ENCODE data around the gene OGDHL.
"Not testable (repeated sequence)": the region's sequence is repeated elsewhere in the genome, so short reads cannot be mapped to it uniquely, and the experiment has no call there.

Gene OGDHL

DNA sequence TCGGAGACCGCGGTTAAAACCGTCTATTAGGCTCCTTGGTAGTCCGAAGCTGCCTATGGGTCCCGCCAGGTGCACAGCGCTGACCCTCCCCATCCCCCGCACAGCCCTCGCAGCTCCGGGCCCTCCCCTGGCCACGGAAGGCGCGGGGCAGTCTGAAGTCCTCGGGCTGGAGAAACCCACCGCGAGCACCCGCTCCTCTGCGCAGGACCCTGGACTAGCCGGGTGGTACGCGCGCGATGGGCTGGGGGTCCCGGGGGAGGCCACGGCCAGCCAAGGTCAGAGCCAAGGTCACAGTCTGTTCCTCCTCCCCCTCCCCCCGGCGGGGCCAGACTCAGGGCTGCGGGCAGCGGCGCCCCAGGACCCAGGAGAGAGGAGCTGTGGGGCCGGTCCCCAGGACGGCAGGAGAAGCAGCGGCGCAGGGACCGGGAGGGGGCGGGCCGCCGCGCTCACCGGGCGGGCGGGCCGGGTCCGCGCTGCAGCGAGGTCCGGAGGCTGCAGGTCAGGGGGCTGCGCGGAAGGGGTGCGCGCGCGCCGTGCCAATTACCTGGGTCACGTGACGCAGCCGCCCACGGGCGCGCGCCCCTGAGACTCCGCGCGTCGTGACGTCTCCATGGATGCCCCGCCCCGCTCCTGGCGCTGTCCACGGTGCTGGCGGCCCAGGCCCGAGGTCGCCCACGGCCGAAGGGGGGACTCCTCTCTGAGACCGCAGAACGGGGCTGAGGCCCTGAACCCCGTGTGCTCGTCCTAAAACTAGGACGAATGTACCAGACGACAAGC is at the start of gene OGDHL:
OGDHL (minus strand) TSS at position 535 of the 777 bp plus-strand sequence. CDS start 3,731 bp downstream, outside the sequence.
- no peak for FAIRE-seq

DNA sequence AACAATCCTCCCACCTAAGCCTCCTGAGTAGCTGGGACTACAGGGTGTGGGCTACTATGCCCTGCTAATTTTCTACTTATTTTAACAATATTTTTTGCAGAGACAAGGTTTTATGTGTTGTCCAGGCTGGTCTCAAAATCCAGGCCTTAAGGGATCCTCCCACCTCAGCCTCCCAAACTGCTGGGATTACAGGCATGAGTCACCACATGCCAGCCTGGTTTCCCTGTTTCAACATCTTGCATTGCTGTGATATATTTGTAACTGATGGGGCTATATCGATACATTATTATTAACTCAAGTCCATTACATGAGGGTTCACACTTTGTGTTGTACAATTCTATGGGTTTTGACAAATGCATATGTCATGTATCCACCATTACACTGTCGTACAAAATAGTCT is 41.9 kb upstream of the OGDHL start:
- FAIRE-seq, result no peak

DNA sequence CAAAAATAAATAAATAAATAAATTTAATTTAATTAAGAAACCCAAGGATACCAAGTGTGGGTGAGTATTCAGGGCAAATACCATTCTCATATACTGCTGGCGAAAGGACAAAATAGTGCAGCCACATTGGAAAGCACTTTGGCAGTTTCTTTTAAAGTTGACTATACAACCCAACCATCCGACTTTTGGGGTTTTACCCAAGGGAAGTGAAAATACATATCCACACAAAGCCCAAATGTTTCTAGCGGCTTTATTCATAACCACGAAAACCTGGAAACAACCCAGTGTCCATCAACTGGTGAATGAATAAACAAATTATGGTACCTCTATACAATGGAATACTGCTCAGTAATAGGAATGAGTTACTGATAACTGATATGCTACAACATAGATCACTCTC is 36.2 kb upstream of the OGDHL start:
- no peak for FAIRE-seq

DNA sequence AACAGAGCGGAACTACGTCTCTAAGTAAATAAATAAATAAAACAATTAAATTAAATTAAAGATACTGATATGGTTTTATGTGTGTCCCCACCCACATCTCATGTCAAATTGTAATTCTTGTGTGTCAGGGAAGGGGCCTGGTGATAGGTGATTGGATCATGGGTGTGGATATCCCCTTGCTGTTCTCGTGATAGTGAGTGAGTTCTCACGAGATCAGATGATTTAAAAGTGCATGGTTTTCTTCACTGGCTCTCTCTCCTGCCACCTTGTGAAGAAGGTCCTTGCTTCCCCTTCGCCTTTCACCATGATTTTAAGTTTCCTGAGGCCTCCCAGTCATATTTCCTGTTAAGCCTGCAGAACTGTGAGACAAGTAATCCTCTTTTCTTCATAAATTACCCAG is 29.0 kb upstream of the OGDHL start:
- FAIRE-seq, result no peak

DNA sequence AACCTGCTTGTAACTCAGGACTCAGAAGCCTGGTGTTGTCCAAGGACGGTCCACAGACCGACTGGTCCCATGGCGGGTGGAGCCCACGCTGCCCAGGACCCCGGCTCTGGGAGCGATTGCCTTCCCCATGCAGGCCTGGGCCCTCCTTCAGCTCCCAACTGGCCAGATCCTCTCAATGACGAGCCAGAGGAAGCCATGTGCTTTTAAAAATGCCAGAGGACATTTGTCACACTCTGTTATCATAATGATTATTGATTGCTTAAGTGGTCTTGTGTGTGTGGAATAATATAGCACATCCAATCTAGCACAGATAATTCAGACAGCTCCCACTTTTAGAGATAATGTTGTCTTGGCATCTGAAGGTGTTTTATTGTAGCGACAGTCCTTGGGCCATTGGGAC is 22.6 kb upstream of the OGDHL start:
- no peak for FAIRE-seq

DNA sequence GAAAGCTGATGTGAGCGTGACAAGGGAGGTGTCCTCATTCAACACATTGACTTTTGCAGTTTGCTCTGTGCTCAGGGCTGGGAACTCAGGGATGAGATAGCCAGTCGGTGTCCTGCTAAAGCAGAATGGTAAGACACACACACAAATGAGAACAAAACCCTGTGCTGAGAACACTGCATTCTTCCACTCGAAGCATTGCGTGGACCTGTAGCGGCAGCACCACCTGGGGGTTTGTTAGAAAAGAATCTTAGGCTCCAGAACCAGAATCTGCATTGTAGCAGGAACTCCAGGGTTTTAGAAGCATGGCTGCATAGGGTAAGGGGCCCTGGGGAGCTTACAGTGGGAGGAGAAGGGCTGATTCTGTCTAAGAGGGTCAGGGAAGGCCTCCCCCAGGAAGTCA is 21.5 kb upstream of the OGDHL start:
- no peak for FAIRE-seq

DNA sequence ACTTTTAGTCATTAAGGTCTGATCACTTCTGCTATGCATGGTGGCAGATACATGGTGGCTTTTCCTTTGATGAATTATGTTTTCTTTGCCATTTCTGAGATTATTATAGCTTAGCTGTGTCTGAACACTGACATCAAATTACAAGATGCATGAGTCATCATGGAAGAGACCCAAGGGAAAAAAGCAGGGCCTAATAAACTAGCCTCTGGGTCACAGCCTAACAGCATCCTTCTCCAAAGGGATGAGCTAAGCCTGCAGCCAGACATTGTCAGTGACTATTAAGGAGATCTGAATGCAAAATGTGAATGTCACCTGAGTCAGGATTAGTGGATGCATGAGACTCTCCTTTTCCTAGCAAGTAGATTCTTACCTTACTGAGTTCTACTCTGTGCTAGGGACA is 19.1 kb upstream of the OGDHL start:
- no peak for FAIRE-seq

DNA sequence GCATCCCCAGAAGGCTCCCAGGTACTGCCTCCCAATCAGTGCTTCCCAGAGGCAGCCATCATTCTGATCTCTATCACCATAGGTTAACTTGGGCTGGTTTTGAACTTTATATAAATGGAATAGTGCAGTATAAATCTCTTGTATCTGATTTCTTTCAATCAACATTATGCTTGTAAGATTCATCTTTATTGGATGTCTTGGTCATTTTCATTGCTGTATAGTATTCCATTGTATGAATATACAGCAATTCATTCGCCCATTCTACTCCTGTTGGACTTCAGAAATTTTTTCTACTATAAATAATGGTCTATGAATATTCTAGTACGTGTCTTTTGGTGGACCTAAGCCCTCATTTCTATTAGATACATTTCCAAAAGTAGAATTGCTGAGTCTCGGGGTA is 16.1 kb upstream of the OGDHL start:
- FAIRE-seq, result no peak

DNA sequence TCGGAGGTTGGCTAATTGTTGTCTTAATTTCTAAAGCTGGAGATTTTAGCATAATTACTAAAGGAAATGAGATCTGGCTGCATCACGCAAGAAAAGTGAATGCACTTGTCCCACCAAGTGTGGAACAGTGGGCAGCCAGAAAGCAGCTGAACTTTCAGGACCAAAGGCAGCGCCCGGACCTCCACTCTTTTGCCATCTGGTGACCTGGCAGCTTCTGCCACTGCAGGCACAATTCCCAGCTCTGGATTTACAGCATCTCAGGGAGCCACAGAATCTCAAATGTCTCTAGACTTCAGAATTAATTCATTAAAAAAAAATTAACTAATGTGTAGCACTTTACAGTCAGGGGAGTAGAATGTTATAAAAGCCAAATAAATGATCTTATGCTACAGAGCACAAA is 14.7 kb upstream of the OGDHL start:
- FAIRE-seq, result no peak

DNA sequence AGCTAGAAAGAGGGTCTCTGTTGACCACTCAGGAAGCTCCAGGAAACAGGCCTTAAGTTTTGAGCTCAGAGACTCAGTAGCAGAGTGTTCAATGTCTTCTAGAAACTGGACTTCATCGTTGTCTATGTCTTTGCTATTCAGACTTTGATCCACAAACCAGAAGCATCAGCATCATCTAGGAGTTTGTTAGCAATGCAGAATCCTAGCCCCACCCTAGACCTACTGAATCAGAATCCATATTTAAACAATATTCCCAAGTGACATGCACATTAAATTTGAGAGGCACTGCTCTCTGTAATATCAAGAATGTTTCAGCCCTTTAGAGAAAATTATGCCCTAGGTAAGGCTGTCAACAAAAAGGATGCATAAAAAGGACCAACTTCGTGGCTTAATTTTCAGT is 12.9 kb upstream of the OGDHL start:
- FAIRE-seq, result no peak

DNA sequence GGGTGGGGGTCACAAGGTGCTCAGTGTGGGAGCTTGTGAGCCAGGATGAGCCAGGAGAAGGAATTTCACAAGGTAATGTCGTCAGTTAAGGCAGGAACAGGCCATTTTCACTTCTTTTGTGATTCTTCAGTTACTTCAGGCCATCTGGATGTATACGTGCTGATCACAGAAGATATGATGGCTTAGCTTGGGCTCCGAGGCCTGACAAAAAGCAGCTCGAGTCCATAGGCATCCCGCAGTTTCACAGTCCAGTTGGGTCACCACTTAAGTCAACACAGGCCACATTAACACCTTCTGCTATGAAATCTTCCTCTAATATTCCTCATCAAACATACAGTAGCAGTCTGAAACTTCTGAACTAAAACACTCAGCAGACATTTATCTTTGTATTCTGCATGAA is 10.8 kb upstream of the OGDHL start:
- FAIRE-seq, result not testable (repeated sequence)

DNA sequence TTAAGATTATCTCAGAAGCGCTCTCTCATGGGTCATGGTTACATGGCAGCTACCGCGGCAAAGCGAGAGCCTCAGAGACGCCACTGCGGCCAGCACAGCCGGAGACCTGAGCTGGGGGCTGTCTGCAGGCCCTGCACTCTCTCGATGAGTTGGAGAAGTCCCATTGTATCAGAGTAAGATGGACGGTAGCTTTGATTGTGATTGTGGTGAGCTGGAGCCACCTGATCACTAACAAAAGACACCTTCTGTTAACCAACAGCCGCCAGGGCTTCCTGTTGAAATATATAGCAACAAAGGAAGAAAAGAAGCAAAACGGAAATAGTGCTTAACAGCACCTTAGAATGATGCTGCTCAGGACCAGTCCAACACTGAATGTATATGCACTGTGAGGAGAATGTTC is 8.9 kb upstream of the OGDHL start:
- not testable (repeated sequence) for FAIRE-seq

DNA sequence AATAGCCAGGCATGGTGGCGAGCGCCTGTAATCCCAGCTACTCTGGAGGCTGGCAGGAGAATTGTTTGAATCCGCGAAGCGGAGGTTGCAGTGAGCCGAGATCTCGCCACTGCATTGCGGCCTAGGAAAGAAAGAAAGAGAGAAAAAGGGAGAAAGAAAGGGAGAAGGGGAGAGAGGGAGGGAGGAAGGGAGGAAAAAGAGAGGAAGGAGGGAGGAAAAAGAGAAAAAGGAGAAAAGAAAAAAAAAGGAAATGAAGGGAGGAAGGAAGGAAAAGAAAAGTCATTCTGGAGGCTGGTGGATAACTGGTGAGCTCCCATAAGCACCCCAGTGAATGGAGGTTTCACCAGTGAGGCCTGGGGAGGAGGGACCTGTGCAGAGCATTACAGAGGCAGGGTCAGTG is 7.6 kb upstream of the OGDHL start:
- FAIRE-seq, result no peak

DNA sequence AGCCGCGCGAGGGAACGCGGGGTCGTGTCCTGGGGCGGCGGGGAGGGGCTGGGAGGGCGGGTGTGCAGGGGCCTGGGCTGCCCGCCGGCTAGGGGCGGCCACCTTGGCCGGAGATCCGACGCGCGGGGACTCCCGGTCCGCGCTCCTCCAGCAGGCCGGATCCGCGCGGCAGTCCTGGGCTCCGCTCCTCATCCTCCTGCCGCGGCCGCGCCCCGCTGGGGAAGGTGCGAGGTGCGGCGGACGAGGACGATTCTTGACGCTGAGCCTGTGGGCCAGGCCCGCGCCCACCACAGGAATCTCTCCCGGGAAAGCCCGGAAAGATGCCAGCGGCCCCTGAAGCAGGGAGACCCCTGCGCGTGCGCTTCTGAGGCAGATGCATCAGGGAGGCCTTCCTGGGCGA is 6.6 kb upstream of the OGDHL start:
- FAIRE-seq, result no peak

DNA sequence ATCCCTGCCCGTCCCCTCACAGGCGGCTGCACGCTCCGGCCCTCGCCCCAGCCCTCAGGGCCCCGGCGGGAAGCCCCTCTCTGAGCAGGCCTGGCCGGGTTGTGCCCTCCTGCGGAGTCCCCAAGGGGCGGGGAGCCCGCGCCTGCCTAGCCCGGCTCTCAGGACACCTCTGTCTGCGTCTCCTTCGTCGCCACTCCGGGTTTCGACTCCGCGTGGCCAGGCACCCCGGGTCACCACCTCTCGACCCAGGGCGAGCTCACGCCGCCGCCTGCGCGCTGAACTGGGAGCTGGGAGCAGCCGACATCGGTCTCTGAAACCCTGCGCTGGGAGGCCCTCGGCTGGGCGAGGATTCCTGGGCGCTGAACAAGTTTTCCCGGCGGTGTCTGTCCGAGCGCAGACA is 6.2 kb upstream of the OGDHL start:
- FAIRE-seq, result no peak

DNA sequence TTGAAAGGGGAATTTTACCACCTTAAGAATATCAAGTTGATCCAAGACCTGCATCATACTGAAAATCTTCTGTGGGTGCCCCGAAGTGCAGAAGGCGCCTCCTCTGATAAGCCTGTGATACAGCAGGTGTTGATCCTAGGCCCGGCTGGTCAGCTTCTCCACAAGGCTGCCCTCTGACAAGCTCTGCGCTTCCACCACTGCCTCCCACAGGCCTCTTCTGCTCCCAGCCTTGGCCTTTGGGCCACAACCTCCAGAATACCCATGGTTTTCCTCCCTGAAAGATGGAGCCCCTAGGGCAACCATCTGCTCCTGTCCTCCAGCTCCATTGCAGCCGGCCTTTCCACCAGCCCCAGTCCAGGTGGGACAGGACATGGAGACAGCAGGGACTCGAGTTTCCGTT is 5.6 kb upstream of the OGDHL start:
- FAIRE-seq, result no peak

DNA sequence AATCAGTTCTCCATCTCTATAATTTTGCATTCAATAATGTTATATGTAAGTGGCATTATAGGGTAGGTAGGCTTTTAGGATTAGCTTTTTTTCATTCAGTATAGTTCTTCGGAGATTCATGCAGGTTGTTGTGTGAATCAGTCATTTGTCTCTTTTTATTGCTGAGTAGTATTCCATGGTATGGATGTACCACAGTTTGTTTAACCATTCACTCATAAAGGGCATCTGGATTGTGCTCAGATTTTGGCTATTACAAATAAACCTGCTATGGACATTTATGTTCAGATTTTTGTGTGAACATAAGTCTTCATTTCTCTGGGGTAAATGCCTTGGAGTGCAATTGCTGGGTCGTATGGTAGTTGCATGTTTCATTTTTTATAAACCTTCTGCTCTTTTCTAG is 4.4 kb upstream of the OGDHL start:
- FAIRE-seq, result no peak

DNA sequence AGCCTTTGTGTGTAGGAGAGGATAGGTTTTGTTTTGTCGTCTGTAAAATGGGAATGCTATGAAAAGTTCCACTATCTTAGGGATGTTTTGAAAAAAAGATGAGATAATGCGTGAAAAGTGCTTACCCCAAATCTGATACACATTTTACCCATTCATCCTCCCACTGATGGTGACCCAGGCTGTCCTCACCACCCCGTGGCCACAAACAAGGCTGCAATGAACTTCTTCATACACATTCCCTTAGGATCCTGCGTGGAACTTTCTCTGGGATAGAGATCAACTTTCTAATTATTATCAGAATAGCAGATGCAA is 399 bp upstream of the OGDHL start:
- FAIRE-seq, result no peak

DNA sequence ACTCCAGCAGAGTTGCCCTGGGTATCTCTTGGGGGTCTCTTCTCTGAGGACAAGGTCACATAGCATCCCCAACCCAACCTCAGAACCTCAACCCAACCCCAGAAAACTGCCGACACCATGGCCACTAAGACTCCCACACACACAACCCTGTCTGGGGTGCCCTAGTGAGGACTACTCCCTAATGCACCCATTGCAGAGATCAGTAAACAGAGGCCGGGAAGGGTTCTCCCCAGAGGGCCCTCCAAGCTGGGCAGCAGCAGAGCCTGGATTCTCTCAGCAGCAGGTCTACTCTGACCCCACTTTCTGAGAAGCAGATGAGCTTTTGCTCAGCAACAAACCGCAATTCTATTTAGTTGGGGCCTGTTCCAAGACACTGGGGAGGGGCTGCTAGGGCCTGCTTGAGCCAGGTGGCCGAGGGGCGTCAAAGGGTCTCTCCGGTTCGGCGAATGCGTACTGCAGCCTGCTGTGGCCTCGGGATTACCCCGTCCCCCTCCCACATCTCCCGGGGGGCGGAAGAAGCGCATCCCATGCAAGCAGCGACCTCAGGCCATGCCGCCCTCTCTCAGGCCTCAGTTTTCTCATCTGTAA is 828 bp downstream of the OGDHL start:
- no peak for FAIRE-seq

DNA sequence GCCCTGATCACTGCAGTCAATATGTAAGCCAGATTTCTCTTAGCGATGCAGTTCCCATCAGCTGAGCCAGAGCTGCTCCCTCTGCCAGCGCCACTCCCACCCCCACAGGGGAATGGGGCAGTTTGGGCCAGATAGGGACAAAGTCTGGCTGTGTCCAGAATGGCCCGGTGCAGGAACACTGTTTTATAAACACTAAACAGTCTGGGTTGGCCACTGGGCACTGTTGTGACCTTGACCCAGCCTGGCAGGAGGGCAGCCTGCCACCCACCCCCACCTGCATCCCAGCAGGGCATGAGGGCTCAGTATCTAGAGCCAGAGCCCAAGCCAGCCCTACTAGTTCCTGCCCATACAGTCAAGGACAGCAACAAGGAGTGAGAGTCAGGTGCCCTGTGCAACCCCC is 1.3 kb downstream of the OGDHL start:
- FAIRE-seq, result no peak

DNA sequence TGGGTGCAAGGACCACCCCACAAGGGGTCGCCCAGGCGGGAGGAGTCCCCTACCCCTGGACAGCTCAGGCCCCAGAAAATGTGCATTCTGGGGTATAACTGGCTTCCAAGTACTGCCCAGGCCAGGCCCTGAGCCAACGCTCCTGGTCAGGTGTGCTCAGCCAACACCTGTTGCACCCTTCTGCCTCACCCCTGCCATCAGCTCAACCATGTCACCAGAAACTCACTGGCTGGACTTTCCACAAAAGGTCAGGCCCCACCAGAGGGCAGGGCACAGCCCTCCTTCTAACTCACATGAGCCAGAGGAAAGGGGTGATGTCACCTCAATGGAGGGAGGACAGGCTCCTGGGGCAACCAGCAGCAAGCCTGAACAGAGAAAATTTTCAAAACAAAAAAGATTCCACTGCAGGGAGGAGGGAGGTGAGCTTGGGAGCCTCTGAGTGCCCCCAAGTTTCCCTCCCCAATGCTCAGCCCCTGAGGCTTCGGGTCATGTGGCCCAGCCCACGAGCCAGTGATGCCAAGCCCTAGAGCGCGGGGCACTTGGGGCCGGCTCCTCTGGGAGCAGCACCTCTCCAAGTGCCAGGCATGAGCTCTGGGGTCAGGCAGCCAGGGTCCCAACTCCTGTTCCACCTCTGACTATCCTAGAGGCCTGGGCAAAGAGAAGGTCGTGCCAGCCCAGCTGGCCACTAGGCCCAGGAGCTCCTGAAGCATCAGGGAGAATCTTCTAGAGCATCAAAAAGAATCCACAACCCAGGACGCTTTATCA is 2.2 kb downstream of the OGDHL start:
- no peak for FAIRE-seq

DNA sequence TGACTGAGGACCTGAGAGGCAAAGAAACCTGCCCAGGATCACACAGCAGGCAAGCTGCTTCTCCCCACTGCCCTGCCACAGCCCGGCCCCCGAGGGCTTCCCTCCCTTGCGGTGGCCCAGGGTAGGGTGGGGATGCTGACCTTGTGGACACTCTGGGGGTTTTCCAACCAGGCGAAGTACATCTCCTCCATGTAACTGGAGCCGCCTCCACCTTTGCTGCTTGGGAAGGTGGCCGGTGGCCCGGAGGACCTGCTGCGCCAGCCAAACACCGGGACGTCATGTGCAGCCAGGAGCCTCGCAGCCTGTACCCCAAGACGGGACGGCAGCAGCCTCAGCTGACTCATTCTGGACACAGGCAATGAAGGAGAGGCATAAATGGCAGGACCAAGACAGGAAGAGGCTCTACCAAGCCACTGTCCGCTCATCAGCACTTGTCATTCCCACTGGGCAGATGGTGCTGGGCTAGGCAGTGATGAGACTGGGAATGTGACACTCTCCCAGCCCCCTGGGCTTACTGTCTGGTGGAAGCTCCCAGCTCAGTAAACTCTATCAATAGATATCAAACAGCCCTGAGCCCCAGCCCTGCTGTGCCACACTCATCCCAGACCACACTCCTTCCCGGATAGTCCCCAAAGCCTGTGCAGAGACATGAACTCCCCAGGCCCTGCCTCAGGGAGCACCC is 3.7 kb downstream of the OGDHL start:
- FAIRE-seq, result no peak

DNA sequence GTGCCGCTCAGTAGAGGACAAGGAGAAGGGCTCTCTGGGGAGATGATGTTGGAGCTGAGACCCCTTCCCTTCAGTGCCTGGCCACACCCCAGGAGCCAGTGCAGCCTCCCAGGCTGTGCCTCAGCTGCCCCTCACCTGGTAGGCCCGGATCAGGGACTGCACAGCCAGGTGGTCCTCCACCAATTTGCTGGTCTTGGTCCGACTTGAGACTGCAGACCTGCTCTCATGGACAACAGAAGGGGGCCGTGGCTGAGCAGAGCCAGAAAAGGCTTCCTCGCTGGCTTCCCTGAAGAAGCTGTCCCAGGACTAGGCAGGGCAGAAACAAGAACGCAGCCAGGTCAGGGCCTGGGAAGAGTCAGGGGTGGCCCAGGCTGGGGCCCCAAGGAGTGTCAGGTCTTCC is 5.5 kb downstream of the OGDHL start:
- FAIRE-seq, result no peak

DNA sequence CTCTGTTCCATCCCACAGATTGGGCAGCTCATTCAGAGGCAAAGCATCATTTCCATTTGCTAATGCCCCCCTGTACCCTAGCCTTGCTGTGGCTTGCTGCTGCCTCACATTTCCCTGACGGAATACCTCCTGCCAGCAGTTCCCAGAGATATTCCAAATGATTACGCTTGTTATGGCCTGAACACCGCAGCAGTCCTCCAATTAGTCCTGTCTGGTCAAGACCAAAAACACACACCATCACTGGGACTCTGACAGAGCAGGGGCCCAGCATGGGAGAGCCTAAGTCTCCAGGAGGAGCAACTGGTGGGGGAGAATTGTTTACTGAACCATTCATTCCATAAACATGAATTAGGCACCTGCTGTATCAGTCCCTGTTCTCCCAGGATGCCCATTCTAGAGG is 6.1 kb downstream of the OGDHL start:
- no peak for FAIRE-seq
